Cardiac muscle cell (in vitro differentiated cells and primary cell): Measurements from ENCODE around the gene PVRIG. TPM values are rescaled to one million over a fixed set of nuclear protein-coding genes. Genes with fewer than 3 reads are reported as not detected.
"Not testable (repeated sequence)": the region's sequence is repeated elsewhere in the genome, so short reads cannot be mapped to it uniquely, and the experiment has no call there.

Source experiments
- DNase-seq, 2 donors: peaks; one replicate each; pipeline versions ENCODE4 v3.0.0 to v3.0.0-alpha.2; 2010 to 2017; ENCODE audit warnings: low read depth in 1 of 2, low spot score in 1 of 2
- H3K27ac ChIP-seq: fragments of 200-600 bp; sonication (generic); 2 replicates; pipeline ENCODE4 v1.5.1; 2016
- H3K27me3 ChIP-seq: fragments of 200-600 bp; sonication (generic); 2 replicates; pipeline ENCODE4 v1.6.0; 2016; ENCODE audit warnings: control low read depth
- H3K36me3 ChIP-seq: fragments of 200-600 bp; sonication (generic); 2 replicates; pipeline ENCODE4 v1.5.1; 2016; ENCODE audit warnings: control low read depth
- H3K4me1 ChIP-seq: fragments of 200-600 bp; sonication (generic); 2 replicates; pipeline ENCODE4 v1.8.1; 2017; ENCODE audit warnings: low read depth, mild to moderate bottlenecking, mixed run types
- H3K4me3 ChIP-seq: fragments of 200-600 bp; sonication (generic); 2 replicates; pipeline ENCODE4 v1.5.1; 2016; ENCODE audit warnings: mild to moderate bottlenecking
- H3K9me3 ChIP-seq: fragments of 200-600 bp; sonication (generic); 2 replicates; pipeline ENCODE4 v1.5.1; 2017; ENCODE audit warnings: low read depth, mild to moderate bottlenecking, control low read depth
- CTCF ChIP-seq: IDR thresholded peaks from 2 replicates; pipeline ENCODE4 v1.5.1; 2012; ENCODE audit warnings: low read depth, mild to moderate bottlenecking, low read length
- polyA plus RNA-seq: library from polyadenylated mRNA; unstranded; fragments of >200 nt; fragmentation: Nextera tagmentation; extraction: Ambion mirVana; gene quantifications from 2 replicates; pipeline ENCODE4 v1.2.1, GENCODE V29; 2016
- total RNA-seq: library from RNA; depleted of rRNA; stranded (reverse); fragments of >200 nt; gene quantifications from 2 replicates; pipeline ENCODE4 v1.2.3, GENCODE V29; 2016

The PVRIG gene
- total and polyA plus RNA-seq, 2 experiments from 2014 or later, result 0.15 to 2.3 TPM

GRCh38 chr7:100195222-100195621 is 24.5 kb upstream of the PVRIG start:
- Histone ChIP-seq H3K27ac (no peak overlapping the region), H3K9me3 (no peaks in the 10 kb centered on the region), H3K4me1 (peaks cover 23% of the 10 kb centered on the region), H3K27me3 (no peaks in the 10 kb centered on the region), H3K4me3 (no peak overlapping the region), H3K36me3 (no peaks in the 10 kb centered on the region)
- TF ChIP-seq CTCF, result no peak
- DNase-seq, result no peak

GRCh38 chr7:100195901-100196322 is 23.8 kb upstream of the PVRIG start:
- not testable (repeated sequence) for H3K4me3 ChIP-seq, H3K27me3 ChIP-seq, H3K9me3 ChIP-seq, H3K27ac ChIP-seq, DNase-seq, H3K36me3 ChIP-seq
- peaks cover 19% of the 10 kb centered on the region for H3K4me1 ChIP-seq

GRCh38 chr7:100198266-100198665 is 21.5 kb upstream of the PVRIG start:
- no peak overlapping the region for H3K27ac ChIP-seq
- no peak for DNase-seq
- no peaks in the 10 kb centered on the region for H3K36me3 ChIP-seq
- TF ChIP-seq CTCF, result no peak
- H3K27me3 ChIP-seq, result no peaks in the 10 kb centered on the region
- no peaks in the 10 kb centered on the region for H3K9me3 ChIP-seq
- no peak overlapping the region for H3K4me3 ChIP-seq
- peaks cover 6% of the 10 kb centered on the region for H3K4me1 ChIP-seq

GRCh38 chr7:100200693-100201092 is 19.1 kb upstream of the PVRIG start:
- no peak for TF ChIP-seq CTCF
- Histone ChIP-seq H3K4me3 (no peak overlapping the region), H3K27me3 (no peaks in the 10 kb centered on the region), H3K27ac (no peak overlapping the region), H3K36me3 (no peaks in the 10 kb centered on the region), H3K4me1 (peaks cover 6% of the 10 kb centered on the region), H3K9me3 (no peaks in the 10 kb centered on the region)
- DNase-seq, result no peak

- Histone ChIP-seq H3K4me1 (peaks cover 6% of the 10 kb centered on the region), H3K9me3 (no peaks in the 10 kb centered on the region), H3K36me3 (no peaks in the 10 kb centered on the region), H3K4me3 (no peak overlapping the region), H3K27ac (no peak overlapping the region), H3K27me3 (no peaks in the 10 kb centered on the region)
- TF ChIP-seq CTCF, result no peak
- no peak for DNase-seq
Observed at GRCh38 chr7:100204454-100204853, 15.3 kb upstream of the PVRIG start.

GRCh38 chr7:100208911-100209408 is 10.8 kb upstream of the PVRIG start:
- Histone ChIP-seq H3K36me3 (no peaks in the 10 kb centered on the region), H3K4me3 (no peak overlapping the region), H3K27me3 (no peaks in the 10 kb centered on the region), H3K27ac (no peak overlapping the region), H3K9me3 (no peaks in the 10 kb centered on the region), H3K4me1 (no peaks in the 10 kb centered on the region)
- no peak for TF ChIP-seq CTCF
- DNase-seq, result no peak
